ENCODE data around the gene MAPK4. TPM values are rescaled to one million over a fixed set of nuclear protein-coding genes. Genes with fewer than 3 reads are reported as not detected.

The MAPK4 gene
- total and polyA plus RNA-seq, 12 donors, result 7.5 to 86.9 (median 37.1) TPM

GRCh38 chr18:50611529-50611941, 51.6 kb downstream of the MAPK4 start:
- Histone ChIP-seq H3K27ac (peak overlapping the region in 3 of 10 donors; percentile 0 to 40 (median 15)), H3K4me3 (no peak overlapping the region), H3K36me3 (no peaks in the 10 kb centered on the region), H3K9me3 (peaks cover 0 to 11% (median 5%) of the 10 kb centered on the region in 11 donors), H3K27me3 (no peaks in the 10 kb centered on the region), H3K4me1 (peaks cover 0 to 24% (median 0%) of the 10 kb centered on the region in 9 donors)
- TF ChIP-seq, protein P1, sequence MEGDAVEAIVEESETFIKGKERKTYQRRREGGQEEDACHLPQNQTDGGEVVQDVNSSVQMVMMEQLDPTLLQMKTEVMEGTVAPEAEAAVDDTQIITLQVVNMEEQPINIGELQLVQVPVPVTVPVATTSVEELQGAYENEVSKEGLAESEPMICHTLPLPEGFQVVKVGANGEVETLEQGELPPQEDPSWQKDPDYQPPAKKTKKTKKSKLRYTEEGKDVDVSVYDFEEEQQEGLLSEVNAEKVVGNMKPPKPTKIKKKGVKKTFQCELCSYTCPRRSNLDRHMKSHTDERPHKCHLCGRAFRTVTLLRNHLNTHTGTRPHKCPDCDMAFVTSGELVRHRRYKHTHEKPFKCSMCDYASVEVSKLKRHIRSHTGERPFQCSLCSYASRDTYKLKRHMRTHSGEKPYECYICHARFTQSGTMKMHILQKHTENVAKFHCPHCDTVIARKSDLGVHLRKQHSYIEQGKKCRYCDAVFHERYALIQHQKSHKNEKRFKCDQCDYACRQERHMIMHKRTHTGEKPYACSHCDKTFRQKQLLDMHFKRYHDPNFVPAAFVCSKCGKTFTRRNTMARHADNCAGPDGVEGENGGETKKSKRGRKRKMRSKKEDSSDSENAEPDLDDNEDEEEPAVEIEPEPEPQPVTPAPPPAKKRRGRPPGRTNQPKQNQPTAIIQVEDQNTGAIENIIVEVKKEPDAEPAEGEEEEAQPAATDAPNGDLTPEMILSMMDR (IDR thresholded peaks at IDR 0.05), result no peak
- intact Hi-C loops (cut with DNase I), result loop anchor here in 1 of 10 donors (5.0 kb wide), 1 partner anchor 41 kb away; no protein-coding TSS in a partner anchor
- DNase-seq (no peak), ATAC-seq (peak in 4 of 8 donors; percentile 46 to 90 (median 78))
- 21 to 38% methylated on average over 5 of the region's 5 CpGs for WGBS, 2 donors

DNA sequence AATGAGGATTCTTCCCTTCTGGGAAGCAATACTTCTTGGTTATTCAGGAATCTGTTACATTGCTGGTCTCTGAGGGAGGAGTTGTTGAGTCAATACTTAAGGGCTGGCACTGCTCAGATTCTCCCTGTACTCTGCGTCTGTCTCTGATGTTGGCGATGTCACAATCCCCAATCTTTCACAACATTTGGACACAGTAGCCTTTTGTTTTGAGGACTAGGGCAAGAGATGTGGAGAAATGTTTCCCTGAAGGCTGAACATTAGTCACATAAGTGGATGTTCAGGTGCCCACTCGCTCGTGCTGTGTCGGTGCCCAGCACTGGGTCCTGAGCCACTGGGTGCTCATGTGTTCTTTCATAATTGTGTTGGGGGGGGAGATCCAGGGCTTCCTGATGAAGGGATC, 55.0 kb downstream of the MAPK4 start:
- 69 to 73% methylated on average over 5 of the region's 5 CpGs for WGBS, 2 donors
- no peak overlapping the region for H3K4me3 ChIP-seq
- no peak overlapping the region for H3K27ac ChIP-seq
- no peaks in the 10 kb centered on the region for H3K36me3 ChIP-seq
- peak in 3 of 8 donors; percentile 11 to 78 (median 11) for ATAC-seq
- H3K9me3 ChIP-seq, result peaks cover 0 to 11% (median 5%) of the 10 kb centered on the region in 11 donors
- DNase-seq, result no peak
- no peaks in the 10 kb centered on the region for H3K27me3 ChIP-seq
- intact Hi-C loops (cut with DNase I), result loop anchor here in 1 of 10 donors (5.0 kb wide), 1 partner anchor 37 kb away; no protein-coding TSS in a partner anchor
- TF ChIP-seq, protein P1 (IDR thresholded peaks at IDR 0.05), result no peak
- peaks cover 0 to 28% (median 4%) of the 10 kb centered on the region in 9 donors for H3K4me1 ChIP-seq

DNA sequence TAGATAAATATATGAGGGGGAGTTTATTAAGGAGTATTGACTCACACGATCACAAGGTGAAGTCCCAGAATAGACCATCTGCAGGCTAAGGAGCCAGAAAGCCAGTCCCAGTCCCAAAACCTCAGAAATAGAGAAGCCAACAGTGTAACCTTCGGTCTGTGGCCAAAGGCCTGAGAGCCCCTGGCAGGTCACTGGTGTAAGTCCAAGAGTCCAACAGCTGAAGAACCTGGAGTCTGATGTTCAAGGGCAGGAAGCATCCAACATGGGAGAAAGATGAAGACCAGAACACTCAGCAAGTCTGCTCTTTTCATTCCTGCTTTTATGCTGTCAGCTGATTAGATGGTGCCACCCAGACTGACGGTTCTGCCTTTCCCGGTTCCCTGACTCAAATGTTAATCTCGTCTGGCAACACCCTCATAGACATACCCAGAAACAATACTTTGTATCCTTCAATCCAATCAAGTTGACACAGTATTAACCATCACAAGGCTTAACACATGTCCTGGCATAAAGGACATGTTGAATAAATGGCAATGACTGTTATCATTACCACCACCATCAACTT, 56.7 kb downstream of the MAPK4 start:
- Histone ChIP-seq H3K27me3 (no peaks in the 10 kb centered on the region), H3K27ac (peak overlapping the region in 3 of 10 donors; percentile 35 to 58 (median 48)), H3K4me3 (no peak overlapping the region), H3K36me3 (no peaks in the 10 kb centered on the region), H3K9me3 (peaks cover 0 to 11% (median 5%) of the 10 kb centered on the region in 11 donors), H3K4me1 (peaks cover 0 to 22% (median 5%) of the 10 kb centered on the region in 9 donors)
- peak in 4 of 8 donors; percentile 50 to 84 (median 58) for ATAC-seq
- intact Hi-C loops (cut with DNase I), result no loop called here
- no peak for DNase-seq
- TF ChIP-seq, protein P1 (IDR thresholded peaks at IDR 0.05), result no peak
- WGBS, 2 donors, result 38 to 43% methylated on average over 5 of the region's 5 CpGs

- H3K4me1 ChIP-seq, result peaks cover 0 to 16% (median 5%) of the 10 kb centered on the region in 9 donors
- intact Hi-C loops (cut with DNase I), result no loop called here
- no peaks in the 10 kb centered on the region for H3K36me3 ChIP-seq
- TF ChIP-seq, protein P1 (IDR thresholded peaks at IDR 0.05), result no peak
- WGBS, 2 donors, result 65 to 68% methylated on average over 4 of the region's 4 CpGs
- H3K27me3 ChIP-seq, result no peaks in the 10 kb centered on the region
- DNase-seq (no peak), ATAC-seq (peak in 3 of 8 donors; percentile 7 to 24 (median 19))
- H3K9me3 ChIP-seq, result no peaks in the 10 kb centered on the region
- peak overlapping the region in 2 of 10 donors; percentile 43 to 44 for H3K27ac ChIP-seq
- no peak overlapping the region for H3K4me3 ChIP-seq
Observed at GRCh38 chr18:50619861-50620275, 60.0 kb downstream of the MAPK4 start.
